Fibroblast of skin of back (primary cell): Measurements from ENCODE around the gene CDCP1.

ENCODE experiments used
- DNase-seq: peaks from one replicate; pipeline ENCODE4 v3.0.0-alpha.2; 2013

The CDCP1 gene

GRCh38 chr3:45134758-45135521, 11.2 kb downstream of the CDCP1 start:
- no peak for DNase-seq

GRCh38 chr3:45132568-45133211, 13.5 kb downstream of the CDCP1 start:
- DNase-seq = no peak

DNA sequence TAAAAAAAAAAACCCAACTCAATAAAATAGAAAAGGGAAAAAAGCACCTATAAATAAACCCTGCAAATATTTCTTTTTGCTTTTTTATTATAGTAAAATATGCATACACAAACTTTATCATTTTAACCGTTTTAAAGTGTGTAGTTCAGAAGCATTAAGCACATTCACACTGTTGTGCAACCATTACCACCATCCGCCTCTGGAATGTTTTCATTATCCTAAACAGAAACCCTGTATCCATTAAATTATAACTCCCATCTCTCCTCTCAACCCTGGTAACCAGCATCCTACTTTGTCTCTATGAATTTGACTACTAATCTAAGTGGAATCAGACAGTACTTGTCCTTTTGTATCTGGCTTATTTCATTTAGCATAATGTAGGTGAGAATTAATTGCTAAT, 15.0 kb downstream of the CDCP1 start:
- peak; percentile 64 for DNase-seq

DNA sequence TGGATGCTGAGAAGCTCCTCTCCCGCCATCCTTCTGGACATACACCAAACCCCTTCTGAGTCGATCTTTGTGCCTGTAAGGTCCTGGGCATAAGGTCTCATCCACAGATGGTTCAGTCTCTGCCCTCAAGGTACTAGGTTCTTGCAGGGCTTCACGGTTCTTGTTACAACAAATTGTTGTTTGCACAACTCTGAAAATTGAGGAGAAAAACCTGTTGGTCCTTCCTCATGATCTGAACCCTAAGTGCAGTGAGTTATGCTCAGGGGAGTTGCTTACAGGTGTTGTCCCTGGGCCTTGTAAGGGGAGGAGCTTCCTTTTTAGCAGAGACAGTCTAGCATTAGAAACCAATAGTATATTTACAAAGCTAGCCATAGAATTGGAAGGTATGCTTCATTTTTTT, 15.7 kb downstream of the CDCP1 start:
- DNase-seq = no peak

DNA sequence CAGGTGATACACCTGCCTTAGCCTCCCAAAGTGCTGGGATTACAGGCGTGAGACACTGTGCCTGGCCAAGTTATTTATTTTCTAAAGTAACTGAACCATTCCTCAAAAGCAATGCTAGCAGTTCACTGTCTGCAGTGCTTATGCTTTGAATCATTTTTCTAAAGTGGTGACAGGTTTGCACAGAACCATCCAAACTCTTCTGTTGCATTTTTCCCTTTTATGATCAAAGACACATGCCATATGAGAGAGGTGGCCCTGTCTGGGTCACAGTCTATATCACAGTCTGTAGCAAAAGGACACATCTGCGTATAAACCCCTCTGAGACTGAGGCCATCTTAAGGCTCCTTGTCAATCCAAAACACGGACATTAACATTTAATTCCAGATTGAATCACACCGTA, 17.2 kb downstream of the CDCP1 start:
- no peak for DNase-seq

DNA sequence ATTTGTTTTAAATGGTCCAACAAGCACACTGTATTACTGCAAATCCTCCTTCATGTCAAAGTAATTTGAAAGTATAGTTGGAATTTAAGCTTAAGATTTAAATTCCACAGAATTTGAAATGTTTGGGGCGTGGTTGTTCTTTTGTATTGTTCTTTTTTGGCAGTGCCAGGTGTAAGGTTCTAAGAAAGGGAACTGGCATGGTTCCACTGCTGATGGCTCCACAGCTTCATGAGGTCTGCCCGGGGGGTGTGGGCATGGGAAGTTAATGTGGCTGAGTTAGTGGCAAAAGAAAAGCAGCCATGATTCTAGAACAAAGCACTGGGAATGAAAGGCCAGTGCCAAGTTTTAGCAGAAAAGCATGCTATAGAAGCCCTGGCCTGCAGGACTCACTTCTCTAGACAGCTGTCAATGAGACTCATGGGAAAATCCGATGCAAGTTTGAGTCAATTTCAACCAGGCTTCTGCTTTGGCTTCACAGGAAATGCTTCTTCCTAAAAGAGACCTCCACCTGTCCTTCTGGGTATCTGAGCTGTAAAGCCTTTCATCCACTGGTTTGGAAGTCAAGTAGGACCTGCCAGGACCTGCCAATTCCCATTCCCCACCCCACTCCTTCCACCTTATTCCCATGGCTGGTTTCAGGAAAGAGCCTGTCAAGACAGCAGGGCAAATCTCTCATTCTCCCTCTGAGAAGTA, 18.9 kb downstream of the CDCP1 start:
- no peak for DNase-seq

DNA sequence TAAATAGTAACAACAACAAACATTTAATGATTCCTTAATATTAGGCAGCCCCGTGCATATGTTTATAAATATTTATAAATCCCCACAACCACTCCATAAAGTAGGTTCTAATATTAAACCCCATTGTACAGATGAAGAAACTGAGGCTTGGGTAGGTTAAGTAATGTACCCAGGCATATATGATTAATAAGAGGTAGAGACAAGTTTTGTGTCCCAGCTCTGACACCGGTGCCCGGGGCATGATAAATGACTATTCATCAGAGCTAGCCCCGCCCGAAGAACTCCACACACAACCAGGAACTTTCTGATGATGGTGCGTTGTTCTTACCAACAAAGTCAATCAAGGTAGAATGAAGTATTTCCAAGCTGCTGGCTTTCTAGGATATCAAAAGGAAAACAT, 19.4 kb downstream of the CDCP1 start:
- DNase-seq = no peak

DNA sequence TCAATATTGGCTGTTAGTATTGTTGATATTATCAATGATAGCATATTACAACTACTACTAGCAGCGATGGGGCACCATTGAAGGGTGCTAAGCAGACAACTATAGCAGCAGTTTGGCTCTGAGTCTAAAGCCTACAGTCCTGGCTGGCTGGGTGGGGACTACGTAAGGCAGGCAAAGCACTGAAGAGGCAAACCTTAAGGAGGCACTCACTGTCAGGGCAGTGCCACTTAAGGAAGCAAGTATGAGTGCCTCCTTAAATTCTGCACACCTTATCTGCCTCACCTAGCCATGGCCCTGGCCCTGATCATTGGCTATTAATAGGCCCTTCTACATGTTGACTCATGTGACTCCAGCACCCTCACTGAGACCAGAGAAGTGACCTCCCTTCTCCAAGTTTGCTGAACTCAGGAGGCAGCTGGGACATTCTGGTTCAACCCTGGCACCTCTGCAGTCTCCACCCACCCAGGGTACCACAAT, 20.6 kb downstream of the CDCP1 start:
- no peak for DNase-seq

DNA sequence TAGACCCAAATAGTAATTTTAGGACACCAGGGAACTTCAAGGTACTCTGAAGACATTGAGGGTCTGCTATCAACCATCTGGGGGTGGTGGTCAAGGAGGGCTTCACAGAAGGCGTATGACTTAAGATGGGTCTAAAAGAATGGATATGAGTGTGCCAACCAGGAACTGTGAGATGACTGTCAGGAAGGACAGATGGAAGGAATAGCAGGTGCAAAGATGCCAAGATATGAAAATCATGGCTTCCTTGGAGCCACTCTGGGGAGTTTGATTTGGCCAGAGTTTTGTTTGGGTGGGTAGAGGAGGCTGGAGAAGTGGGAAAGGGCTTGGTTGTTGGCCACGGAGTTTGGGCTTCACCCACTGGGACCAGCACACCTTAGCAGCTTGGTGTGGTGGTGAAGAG, 21.2 kb downstream of the CDCP1 start:
- DNase-seq = no peak

DNA sequence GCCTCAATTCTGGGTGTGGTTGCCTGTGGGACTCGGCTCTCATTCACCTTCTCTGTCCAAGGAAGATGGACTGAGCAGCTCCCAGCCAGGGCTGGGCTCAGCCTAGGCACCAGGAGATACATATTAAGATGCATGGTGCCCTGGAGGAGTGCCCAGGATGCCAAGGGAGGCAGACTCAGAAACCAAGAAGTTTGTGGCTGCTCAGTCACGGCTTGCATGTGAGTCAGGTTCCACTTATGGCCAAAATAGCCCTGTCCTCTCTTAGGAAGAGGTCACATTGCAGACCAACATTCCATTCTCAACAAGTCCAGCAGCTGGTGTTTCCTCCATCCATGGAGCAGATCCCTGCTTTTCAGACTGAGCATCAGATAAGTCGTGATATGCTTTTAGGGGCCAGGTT, 21.8 kb downstream of the CDCP1 start:
- DNase-seq = peak; percentile 92

- DNase-seq = peak; percentile 93
Observed at GRCh38 chr3:45123581-45124269, 22.5 kb downstream of the CDCP1 start.

DNA sequence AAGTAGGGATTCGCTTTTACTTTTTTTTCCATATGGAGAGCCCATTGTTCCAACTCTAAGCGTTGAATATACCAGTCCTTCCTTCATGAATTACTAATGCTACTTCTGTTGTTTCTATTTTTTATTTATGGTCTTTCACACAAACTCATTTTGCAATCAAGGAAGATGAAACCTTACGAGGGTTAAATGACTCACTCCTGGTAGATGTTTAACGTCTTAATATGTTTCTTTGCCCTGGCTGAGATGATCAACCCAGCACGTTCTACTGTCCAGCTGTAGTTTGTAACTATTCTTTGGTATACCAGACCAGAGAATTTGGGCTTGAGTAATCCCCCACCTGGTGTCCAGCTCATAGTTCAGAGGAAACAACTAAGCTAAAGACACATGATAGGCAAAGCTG, 23.1 kb downstream of the CDCP1 start:
- peak; percentile 74 for DNase-seq

DNA sequence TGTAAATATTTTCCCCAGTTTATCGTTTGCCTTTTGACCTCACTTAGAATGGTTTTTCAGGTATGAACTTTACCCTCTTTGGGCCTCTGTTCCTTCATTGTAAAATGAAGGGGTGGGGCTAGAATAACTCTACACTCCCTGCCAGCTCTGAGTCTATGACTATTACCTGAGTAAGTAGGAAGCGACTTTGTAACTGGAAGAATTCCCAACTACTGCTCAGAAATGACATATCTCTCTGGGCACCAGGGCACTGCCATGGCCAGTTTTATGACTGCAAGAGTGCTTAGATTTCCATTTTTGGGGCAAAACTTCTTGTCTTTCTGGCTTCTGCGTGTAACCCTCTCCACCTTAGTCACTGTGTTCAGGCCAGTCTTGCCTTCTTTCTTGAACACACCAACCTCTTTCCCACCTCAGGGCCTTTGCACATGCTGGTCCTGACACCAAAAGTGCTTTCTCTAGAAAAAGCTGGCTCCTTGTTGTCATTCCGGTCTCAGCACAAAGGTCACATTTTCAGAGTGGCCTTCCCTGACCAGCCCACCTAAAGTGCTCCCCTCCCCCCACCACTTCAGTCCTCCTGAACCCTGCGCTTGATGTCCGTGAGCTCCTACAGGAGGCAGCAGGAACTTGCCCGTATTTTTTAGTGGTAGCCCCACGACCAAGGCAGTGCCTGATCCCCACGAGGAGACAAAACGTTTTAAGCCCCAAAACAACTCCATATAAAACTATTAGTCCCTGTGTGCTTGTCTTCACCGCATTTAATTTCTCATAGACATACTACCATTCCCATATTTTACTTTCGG, 25.6 kb downstream of the CDCP1 start:
- no peak for DNase-seq

DNA sequence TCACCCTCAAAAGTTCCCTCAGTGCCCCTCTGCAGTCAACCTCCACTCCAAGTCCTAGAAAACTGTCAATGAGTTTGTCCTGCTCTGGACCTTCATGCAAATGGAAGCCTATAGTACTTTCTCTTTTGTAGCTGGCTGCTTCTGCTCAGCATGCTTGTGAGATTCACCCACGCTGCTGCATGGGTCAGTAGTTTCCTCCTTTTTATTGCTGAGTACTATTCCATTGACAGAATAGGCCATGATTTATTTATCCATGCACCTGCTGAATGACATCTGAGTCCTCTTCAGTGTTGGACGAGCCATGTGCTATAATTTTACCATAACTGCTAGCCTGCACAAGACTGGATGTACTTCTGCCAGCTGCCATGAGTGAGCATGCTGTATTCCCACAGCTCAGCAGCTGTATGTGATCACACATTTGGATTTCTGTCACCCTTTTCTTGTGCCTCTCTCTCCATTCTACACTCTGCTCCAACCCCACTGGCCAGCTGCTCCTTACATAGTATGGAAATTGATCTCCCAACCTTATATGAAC, 26.3 kb downstream of the CDCP1 start:
- DNase-seq = no peak

DNA sequence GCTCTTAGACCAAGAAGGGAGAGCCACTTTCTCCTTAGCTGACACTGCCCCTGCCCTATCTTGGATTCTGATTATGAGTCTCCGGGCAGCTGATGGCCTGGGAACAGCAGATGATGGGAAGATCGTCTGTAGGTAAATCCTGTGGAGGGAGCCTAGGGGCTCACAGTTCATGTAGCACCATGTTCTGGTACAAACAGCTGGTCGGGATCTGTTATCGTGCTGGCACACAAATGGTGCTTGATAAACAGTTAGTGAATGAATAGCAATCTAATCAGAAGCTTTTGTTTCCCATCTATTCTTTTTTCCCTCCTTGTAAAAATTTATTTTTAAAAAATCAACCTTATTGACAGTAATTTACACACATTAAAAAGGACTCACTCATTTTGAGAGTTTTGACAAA, 26.8 kb downstream of the CDCP1 start:
- DNase-seq = no peak

DNA sequence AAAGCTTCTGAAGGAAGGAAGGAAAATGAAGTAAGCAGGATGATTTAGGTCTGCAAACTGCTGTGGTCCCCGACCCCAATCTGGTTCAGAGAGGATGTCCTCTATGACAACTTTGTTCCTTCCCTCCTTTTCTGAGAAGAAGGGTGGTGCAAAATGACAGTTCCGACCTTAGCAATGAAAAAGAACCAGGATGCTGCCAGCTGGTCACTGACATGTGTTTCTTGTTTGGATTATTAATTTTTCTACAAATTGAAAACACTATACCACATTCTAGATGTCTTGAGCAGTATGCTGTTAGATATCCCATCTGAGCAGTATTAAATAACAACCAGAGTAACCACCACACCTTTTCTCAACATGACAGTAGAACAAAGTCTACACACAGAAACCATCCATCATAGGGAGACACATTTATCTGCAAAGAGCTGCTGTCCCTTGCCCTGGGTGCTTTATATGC, 27.5 kb downstream of the CDCP1 start:
- no peak for DNase-seq

DNA sequence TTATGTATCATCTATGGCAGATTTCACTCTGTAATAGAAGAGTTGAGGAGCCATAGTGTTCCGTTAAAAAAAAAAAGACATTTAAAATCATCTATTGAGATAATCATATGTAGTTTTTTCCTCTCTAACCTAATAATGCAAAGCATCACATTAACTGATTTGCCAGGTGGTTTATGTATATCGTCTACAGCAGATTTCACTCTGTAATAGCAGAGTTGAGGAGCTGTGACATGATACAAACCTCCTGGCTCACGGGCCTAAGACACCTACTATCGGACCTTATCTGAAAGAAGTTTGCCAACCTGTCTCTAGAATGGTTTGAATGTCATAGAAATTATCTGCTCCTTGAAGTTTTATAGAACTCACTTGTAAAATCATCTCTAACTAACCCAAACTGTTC, 29.8 kb downstream of the CDCP1 start:
- no peak for DNase-seq

GRCh38 chr3:45113625-45114050, 32.5 kb downstream of the CDCP1 start:
- no peak for DNase-seq

- no peak for DNase-seq
Observed at GRCh38 chr3:45112939-45113338, 33.2 kb downstream of the CDCP1 start.

- no peak for DNase-seq
Observed at GRCh38 chr3:45110509-45110833, 35.7 kb downstream of the CDCP1 start.

DNA sequence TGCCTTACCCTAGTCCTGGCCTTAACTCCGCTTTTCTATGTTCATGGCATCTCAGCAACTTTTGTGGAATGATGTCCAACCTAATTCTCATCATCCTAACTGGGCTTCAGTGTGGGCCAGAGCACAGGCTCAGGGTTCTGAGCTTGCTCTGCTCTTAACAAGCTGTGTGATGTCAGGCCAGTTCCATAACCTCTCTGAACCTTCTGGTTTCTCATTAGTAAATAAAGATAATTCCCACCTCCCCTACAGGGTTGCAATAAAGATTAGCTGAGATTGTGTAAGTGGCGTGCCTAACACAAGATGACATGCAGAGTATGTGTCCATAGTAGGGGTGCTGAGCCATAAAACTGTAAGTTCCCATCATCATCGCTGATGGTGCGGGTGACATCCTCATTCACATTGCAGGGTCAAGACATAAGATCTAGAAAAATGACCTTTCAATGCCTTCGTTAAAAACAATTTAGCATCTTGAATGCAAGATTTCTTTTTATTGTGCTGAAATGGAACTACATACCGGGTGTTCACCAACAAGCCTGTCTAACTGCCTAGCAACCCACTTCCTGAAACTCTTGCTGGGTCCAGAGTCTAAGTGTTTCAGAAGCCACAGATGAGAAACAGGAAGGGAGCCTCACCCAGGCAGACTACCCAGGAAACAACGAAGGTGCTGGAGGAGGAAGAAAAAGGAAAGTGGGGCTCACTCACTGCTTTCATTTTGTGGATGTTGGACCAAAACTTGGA, 36.2 kb downstream of the CDCP1 start:
- DNase-seq = no peak
